ENCODE results near the gene KRTAP4-5.

DNA sequence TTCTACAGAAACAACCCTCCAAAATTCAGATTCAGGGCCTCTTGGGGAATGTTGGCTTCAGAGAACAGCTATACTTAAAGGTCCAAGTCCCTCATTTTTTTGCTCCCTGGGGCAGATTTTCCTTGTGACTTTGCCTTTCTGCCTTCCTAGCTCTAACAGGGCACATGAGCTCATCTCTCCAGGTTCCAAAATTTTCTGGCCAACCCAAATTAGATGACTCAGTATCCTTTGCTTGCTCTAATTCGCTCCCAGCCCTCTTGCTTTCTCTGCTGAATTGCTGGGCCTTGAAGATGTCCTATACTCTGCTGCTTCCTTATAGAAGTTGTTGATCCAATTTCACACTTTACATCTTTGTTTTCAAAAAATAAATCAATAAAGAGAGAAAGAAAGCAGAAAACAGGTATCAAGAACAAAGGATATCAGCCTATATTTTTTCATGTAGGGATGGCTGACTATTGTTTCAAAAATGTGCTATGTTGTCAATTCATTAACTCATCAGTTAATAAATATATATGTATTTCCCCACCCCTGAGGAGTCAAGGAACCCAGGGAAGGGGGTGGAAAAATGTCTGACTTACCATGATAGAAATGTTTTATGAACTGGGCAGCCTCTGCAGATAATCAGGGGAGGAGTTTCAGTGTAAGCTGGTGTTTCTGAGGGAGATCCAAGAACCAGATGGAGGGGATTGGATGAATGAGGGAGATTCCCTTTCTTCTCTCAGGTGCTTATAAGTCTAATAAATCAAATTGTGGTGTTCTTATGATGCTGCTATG is 29.4 kb upstream of the KRTAP4-5 start:
- TF ChIP-seq, protein P1, sequence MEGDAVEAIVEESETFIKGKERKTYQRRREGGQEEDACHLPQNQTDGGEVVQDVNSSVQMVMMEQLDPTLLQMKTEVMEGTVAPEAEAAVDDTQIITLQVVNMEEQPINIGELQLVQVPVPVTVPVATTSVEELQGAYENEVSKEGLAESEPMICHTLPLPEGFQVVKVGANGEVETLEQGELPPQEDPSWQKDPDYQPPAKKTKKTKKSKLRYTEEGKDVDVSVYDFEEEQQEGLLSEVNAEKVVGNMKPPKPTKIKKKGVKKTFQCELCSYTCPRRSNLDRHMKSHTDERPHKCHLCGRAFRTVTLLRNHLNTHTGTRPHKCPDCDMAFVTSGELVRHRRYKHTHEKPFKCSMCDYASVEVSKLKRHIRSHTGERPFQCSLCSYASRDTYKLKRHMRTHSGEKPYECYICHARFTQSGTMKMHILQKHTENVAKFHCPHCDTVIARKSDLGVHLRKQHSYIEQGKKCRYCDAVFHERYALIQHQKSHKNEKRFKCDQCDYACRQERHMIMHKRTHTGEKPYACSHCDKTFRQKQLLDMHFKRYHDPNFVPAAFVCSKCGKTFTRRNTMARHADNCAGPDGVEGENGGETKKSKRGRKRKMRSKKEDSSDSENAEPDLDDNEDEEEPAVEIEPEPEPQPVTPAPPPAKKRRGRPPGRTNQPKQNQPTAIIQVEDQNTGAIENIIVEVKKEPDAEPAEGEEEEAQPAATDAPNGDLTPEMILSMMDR (IDR thresholded peaks at IDR 0.05; ENCODE audit: low read depth, low read length), result no peak
- TF ChIP-seq POLR2A (IDR thresholded peaks at IDR 0.05; ENCODE audit: extremely low read depth, insufficient read length) (no peak), MYC (IDR thresholded peaks at IDR 0.05; ENCODE audit: low read depth, low read length) (no peak)
- TF ChIP-seq, protein P2, sequence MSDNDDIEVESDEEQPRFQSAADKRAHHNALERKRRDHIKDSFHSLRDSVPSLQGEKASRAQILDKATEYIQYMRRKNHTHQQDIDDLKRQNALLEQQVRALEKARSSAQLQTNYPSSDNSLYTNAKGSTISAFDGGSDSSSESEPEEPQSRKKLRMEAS (IDR thresholded peaks at IDR 0.05; ENCODE audit: low read depth, low read length), result no peak
